Measurements from ENCODE around the gene TMX2.

DNA sequence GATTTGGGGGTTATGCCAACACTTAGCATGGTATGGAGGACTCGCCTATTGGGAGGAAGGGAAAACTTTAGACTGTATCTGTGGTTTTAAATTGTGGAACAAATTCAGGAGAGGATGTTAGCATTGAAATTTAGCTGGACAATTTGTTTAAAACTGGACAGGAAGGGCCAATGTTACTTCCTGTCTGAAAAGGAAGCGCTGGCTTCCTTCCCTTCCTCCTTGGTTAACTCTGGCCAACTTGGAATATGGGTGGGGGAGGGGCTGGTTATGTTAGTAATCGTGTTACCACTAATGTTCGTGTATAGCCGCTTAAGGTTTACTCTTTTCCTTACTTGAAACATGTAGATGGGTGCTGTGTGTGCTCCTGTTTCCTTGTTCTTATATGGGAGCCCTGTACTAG lies 63.1 kb downstream of the TMX2 start:
- TF ChIP-seq, protein P1, sequence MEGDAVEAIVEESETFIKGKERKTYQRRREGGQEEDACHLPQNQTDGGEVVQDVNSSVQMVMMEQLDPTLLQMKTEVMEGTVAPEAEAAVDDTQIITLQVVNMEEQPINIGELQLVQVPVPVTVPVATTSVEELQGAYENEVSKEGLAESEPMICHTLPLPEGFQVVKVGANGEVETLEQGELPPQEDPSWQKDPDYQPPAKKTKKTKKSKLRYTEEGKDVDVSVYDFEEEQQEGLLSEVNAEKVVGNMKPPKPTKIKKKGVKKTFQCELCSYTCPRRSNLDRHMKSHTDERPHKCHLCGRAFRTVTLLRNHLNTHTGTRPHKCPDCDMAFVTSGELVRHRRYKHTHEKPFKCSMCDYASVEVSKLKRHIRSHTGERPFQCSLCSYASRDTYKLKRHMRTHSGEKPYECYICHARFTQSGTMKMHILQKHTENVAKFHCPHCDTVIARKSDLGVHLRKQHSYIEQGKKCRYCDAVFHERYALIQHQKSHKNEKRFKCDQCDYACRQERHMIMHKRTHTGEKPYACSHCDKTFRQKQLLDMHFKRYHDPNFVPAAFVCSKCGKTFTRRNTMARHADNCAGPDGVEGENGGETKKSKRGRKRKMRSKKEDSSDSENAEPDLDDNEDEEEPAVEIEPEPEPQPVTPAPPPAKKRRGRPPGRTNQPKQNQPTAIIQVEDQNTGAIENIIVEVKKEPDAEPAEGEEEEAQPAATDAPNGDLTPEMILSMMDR (IDR thresholded peaks at IDR 0.05), result no peak
- TF ChIP-seq POLR2A (IDR thresholded peaks at IDR 0.05), result no peak

Data from esophagus squamous epithelium (tissue), 4 donors.